ENCODE data around the gene DNAJC27.

Gene DNAJC27

DNA sequence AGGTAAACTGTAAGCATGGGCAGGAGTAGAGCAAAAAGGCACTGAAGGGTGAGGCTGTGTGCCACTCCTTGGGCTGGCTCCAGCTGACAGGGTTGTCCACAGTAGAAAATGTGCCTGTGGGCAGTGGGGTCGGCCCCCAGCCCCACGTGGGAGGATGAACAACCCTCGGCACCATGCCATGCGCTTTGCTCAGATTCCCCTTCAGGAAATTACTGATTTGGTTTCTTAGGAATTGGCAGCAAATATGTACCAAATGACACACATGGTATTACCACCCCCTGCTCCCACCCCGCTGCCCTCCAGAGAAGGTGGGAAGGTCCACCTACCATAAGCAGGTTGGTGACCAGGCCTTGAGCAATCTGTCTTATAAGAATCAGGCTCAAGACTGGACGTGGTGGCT is 65.3 kb downstream of the DNAJC27 start:
- DNase-seq (ENCODE audit: low spot score) = no peak

DNA sequence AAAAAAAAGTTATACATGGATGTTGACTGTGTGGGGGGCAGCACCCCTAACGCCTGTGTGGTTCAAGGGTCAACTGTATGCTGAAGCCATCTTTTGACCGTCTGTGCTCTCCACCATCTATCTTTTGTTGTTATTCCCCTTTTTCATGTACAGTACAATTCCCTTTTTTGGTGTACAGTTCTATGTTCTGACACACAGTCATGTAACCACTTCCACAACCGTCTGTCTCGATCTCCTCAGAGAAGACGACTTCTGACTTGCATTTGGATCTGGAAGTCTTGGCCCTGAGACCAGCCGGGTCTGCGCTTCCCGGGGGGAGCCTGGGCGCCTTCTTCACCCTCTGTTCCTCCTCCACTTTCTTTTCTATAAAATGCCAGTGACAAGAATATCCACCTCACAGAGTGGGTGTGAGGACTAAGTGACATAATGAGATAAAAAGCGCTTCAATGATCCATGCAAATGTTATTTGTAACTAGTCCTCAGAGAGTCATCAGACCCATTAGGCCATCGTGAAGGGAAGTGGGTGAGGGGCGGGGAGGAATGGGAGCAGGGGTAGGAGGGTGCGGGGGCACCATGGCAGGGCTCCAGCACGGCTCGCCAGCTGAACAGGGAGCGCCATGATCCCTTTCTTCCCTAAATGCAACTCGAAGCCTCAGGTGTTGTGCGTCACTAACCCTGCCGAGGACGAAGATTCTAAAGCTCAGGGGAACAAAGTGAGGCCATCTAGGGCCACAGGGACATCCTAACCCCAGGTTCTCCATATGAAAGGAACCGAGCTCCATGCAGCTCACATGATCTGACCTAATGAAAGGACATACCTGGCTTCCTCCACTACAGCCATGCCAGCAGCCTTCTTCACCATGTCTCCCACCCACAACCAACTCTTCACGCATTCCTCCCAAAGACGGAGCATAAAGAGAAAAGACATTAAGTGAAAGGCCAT is 68.3 kb downstream of the DNAJC27 start:
- no peak for DNase-seq (ENCODE audit: low spot score)

DNA sequence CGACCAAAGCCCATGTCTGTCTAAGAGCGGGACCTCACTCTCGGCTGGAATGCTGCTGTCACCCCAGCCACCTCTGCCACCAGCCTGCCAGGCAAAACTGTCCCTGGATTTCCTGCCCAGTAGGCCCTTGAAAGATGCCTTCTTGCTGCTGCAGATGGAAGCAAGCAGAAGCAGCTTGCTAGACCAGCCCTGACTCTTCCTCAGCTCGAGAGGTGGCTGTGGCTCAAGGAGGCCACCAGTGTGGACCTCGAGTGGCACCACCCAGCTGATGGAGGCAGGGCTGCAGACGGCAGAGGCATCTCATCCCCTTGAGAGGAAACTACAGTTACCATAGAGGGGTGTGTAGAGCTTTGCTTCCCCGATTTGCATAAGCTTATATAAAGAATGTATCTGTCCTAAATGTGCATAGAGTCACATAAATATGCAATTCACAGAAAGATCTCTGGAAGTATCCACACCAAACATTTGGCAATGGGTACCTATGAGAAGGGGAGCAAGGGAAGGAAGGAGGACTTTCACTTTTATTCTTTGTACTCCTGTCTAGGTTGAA is 72.3 kb downstream of the DNAJC27 start:
- DNase-seq (ENCODE audit: low spot score) = no peak

DNA sequence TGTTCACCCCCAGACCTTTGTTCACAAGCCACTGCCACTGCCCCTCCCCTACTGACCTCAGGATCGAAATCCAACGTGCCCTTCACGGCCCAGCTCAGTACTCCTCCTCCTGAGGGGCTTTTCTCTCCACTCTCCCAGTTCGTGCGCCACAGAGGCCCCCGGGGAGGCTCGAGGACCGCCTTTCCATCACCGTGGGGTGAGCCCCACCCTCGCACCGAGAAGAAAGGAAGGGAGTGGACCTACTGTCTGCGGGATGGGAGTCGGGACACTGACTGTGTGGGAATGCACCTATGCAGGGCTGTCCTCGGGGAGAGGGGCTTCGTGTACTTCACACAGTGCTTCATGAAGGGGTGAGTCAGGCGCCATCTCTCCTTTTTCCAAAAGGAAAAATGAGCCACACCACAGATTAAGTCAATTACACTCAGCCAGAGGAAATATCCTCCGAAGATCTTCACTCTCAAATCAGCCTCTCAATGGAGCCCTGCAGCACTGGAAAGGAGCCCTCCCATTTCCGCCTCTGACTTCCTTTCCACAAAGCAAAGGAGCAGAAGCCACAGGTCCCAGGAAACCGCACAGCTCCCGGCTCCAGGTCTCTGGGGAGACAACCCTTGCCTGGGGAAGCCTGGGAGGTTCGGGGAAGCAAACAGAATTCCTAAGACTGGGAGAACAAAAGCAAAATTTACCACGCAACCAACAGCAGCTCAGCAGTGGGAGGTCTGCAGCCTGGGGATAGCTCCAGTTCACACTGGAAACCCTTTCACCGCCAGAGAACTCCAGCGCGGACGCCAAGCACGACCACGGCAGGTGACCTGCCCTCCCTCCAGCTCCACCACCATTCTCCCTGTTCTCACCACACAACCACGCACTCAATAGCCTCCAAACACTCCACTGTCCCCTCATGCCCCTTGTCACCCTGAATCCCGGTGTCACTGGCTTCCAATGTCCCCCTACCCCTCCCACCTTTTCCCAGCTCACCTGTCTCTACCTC is 73.3 kb downstream of the DNAJC27 start:
- no peak for DNase-seq (ENCODE audit: low spot score)

DNA sequence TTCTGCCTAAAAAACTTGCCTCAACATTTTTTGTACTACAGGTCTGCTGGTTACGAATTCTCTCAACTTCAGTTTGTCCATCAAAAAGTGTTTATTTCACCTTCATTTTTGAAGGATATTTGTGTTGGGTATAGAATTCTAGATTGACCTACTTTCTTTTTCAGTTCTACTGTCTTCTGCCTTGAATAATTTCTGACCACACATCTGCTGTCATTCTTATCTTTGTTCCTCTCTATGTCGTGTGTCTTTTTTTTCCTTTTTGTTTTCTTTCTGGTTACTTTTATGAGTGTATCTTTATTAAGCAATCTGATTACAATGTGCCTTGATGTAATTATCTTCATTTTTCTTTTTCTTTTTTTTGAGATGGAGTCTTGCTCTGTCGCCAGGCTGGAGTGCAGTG is 77.0 kb downstream of the DNAJC27 start:
- no peak for DNase-seq (ENCODE audit: low spot score)

DNA sequence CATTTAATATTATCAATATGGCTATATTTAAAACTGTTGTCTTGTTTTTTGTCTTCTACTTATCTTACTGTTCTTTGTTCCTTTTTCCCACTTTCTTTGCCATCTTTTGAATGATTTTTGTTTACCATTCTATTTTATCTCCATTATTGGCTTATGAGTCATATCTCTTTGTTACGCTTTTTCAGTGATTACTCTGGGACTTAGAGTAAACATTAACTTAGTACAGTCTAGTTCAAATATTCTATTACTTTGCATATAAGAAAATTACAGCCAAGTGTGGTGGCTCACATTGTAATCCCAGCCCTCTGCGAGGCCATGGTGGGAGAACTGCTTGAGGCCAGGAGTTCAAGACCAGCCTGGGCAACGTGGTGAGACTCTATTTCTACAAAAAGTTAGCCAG is 77.8 kb downstream of the DNAJC27 start:
- DNase-seq (ENCODE audit: low spot score) = no peak

Measured in CD4-positive, alpha-beta T cell treated with Interleukin-2 at 100 ng/mL for 4 hours (primary cell).